Measurements from ENCODE around the gene GRB2.

The GRB2 gene

GRCh38 chr17:75417054-75417580, 11.6 kb upstream of the GRB2 start:
- H3K27ac ChIP-seq (ENCODE audit: poor library complexity, severe bottlenecking) = no peak overlapping the region
- DNase-seq (ENCODE audit: low spot score) = no peak
- H3K36me3 ChIP-seq (ENCODE audit: low read depth) = no peaks in the 10 kb centered on the region
- no peak for ATAC-seq (ENCODE audit: low read depth)
- H3K4me3 ChIP-seq (ENCODE audit: severe bottlenecking) = no peak overlapping the region
- H3K27me3 ChIP-seq (ENCODE audit: insufficient read depth, poor library complexity, severe bottlenecking) = no peaks in the 10 kb centered on the region
- no peaks in the 10 kb centered on the region for H3K9me3 ChIP-seq (ENCODE audit: severe bottlenecking)
- H3K4me1 ChIP-seq (ENCODE audit: insufficient read depth, poor library complexity, severe bottlenecking) = no peaks in the 10 kb centered on the region
- no peak for TF ChIP-seq CTCF (IDR thresholded peaks at IDR 0.05; ENCODE audit: poor library complexity, severe bottlenecking)

GRCh38 chr17:75416006-75416405, 10.5 kb upstream of the GRB2 start:
- TF ChIP-seq CTCF (IDR thresholded peaks at IDR 0.05; ENCODE audit: poor library complexity, severe bottlenecking) = no peak
- DNase-seq (ENCODE audit: low spot score) (no peak), ATAC-seq (ENCODE audit: low read depth) (no peak)
- H3K36me3 ChIP-seq (ENCODE audit: low read depth) = no peaks in the 10 kb centered on the region
- H3K9me3 ChIP-seq (ENCODE audit: severe bottlenecking) = no peaks in the 10 kb centered on the region
- no peak overlapping the region for H3K27ac ChIP-seq (ENCODE audit: poor library complexity, severe bottlenecking)
- no peaks in the 10 kb centered on the region for H3K4me1 ChIP-seq (ENCODE audit: insufficient read depth, poor library complexity, severe bottlenecking)
- no peaks in the 10 kb centered on the region for H3K27me3 ChIP-seq (ENCODE audit: insufficient read depth, poor library complexity, severe bottlenecking)
- no peak overlapping the region for H3K4me3 ChIP-seq (ENCODE audit: severe bottlenecking)

GRCh38 chr17:75414488-75414887, 9.0 kb upstream of the GRB2 start:
- Histone ChIP-seq H3K36me3 (ENCODE audit: low read depth) (no peaks in the 10 kb centered on the region), H3K9me3 (ENCODE audit: severe bottlenecking) (no peaks in the 10 kb centered on the region), H3K27ac (ENCODE audit: poor library complexity, severe bottlenecking) (no peak overlapping the region), H3K27me3 (ENCODE audit: insufficient read depth, poor library complexity, severe bottlenecking) (no peaks in the 10 kb centered on the region), H3K4me1 (ENCODE audit: insufficient read depth, poor library complexity, severe bottlenecking) (no peaks in the 10 kb centered on the region), H3K4me3 (ENCODE audit: severe bottlenecking) (no peak overlapping the region)
- no peak for TF ChIP-seq CTCF (IDR thresholded peaks at IDR 0.05; ENCODE audit: poor library complexity, severe bottlenecking)
- DNase-seq (ENCODE audit: low spot score) (no peak), ATAC-seq (ENCODE audit: low read depth) (no peak)

GRCh38 chr17:75412455-75413317, 7.2 kb upstream of the GRB2 start:
- Histone ChIP-seq H3K4me1 (ENCODE audit: insufficient read depth, poor library complexity, severe bottlenecking) (no peaks in the 10 kb centered on the region), H3K4me3 (ENCODE audit: severe bottlenecking) (no peak overlapping the region), H3K27me3 (ENCODE audit: insufficient read depth, poor library complexity, severe bottlenecking) (no peaks in the 10 kb centered on the region), H3K36me3 (ENCODE audit: low read depth) (no peaks in the 10 kb centered on the region), H3K27ac (ENCODE audit: poor library complexity, severe bottlenecking) (no peak overlapping the region), H3K9me3 (ENCODE audit: severe bottlenecking) (no peaks in the 10 kb centered on the region)
- TF ChIP-seq CTCF (IDR thresholded peaks at IDR 0.05; ENCODE audit: poor library complexity, severe bottlenecking) = peak; percentile 96
- DNase-seq (ENCODE audit: low spot score) (no peak), ATAC-seq (ENCODE audit: low read depth) (peak; percentile 81)
